ENCODE measurements around the gene DDN.

Gene DDN

GRCh38 chr12:48980389-48980952 is 18.7 kb downstream of the DDN start:
- no peak for DNase-seq

- DNase-seq, result no peak
Observed at GRCh38 chr12:48979602-48980388, 19.4 kb downstream of the DDN start.

- DNase-seq, result no peak
Observed at GRCh38 chr12:48978741-48979601, 20.2 kb downstream of the DDN start.

- DNase-seq, result no peak
Observed at GRCh38 chr12:48978291-48978740, 20.9 kb downstream of the DDN start, which contains the start of gene WNT1. WNT1 (plus strand) TSS chr12:48978322; CDS start chr12:48978651, 329 bp downstream.

GRCh38 chr12:48977290-48978281 is 21.6 kb downstream of the DDN start:
- DNase-seq, result peak; percentile 63

- no peak for DNase-seq
Observed at GRCh38 chr12:48973941-48974673, 25.1 kb downstream of the DDN start.

- DNase-seq, result no peak
Observed at GRCh38 chr12:48973531-48973930, 25.6 kb downstream of the DDN start.

GRCh38 chr12:48972952-48973483 is 26.2 kb downstream of the DDN start:
- no peak for DNase-seq

GRCh38 chr12:48972213-48972951 is 26.8 kb downstream of the DDN start:
- no peak for DNase-seq

GRCh38 chr12:48970702-48971334 is 28.4 kb downstream of the DDN start:
- no peak for DNase-seq

GRCh38 chr12:48969833-48970701 is 29.1 kb downstream of the DDN start:
- no peak for DNase-seq

- no peak for DNase-seq
Observed at GRCh38 chr12:48969160-48969771, 29.9 kb downstream of the DDN start.

GRCh38 chr12:48968467-48968866 is 30.7 kb downstream of the DDN start:
- no peak for DNase-seq

GRCh38 chr12:48967991-48968390 is 31.2 kb downstream of the DDN start:
- DNase-seq, result no peak

GRCh38 chr12:48966177-48966895 is 32.8 kb downstream of the DDN start:
- DNase-seq, result no peak

- DNase-seq, result no peak
Observed at GRCh38 chr12:48965298-48965838, 33.8 kb downstream of the DDN start.

- no peak for DNase-seq
Observed at GRCh38 chr12:48961801-48962200, 37.4 kb downstream of the DDN start.
